GM12892 (cell line): ENCODE data around the gene CAPZA1.

ENCODE experiments used
- POLR2A ChIP-seq: IDR thresholded peaks from 2 replicates; pipeline ENCODE4 v1.6.1; 2011; ENCODE audit warnings: low read depth, low read length, control low read depth
- POLR2AphosphoS5 ChIP-seq: IDR thresholded peaks from 2 replicates; pipeline ENCODE4 v1.6.1; 2011; ENCODE audit warnings: low read depth, low read length, control low read depth
- TAF1 ChIP-seq: IDR thresholded peaks from 2 replicates; pipeline ENCODE4 v1.6.1; 2011; ENCODE audit warnings: low read depth, mild to moderate bottlenecking, control low read depth, low read length, borderline replicate concordance

- TF ChIP-seq POLR2AphosphoS5 (no peak), POLR2A (no peak), TAF1 (no peak)
These were observed 31.6 kb downstream of the CAPZA1 start for GRCh38 chr1:112651205-112651604.
